Neural progenitor cell (in vitro differentiated cells): Measurements from ENCODE around the gene TICAM2. TPM values are rescaled to one million over a fixed set of nuclear protein-coding genes. Genes with fewer than 3 reads are reported as not detected.
A peak's percentile ranks its signal among the peaks of the same experiment; 100 is the strongest.

Experiments used
- DNase-seq: peaks from one replicate; pipeline ENCODE4 v3.0.0-alpha.2; 2016; ENCODE audit warnings: low spot score
- H2AFZ ChIP-seq: fragments of 200-600 bp; sonication (generic); replicated peaks from 2 replicates; pipeline ENCODE4 v1.6.1; 2016; ENCODE audit warnings: antibody characterized with exemption
- H3F3A ChIP-seq: fragments of 200-600 bp; sonication (generic); 2 replicates; pipeline ENCODE4 v1.6.1; 2016; ENCODE audit warnings: antibody characterized with exemption, low read depth
- H3K27ac ChIP-seq: fragments of 200-600 bp; sonication (generic); 2 replicates; pipeline ENCODE4 v1.5.1; 2016; ENCODE audit warnings: mild to moderate bottlenecking
- H3K27me3 ChIP-seq: fragments of 200-600 bp; sonication (generic); 2 replicates; pipeline ENCODE4 v1.6.1; 2016; ENCODE audit warnings: mild to moderate bottlenecking, moderate library complexity
- H3K36me3 ChIP-seq: fragments of 200-600 bp; sonication (generic); 2 replicates; pipeline ENCODE4 v1.5.1; 2016
- H3K4me1 ChIP-seq: fragments of 200-600 bp; sonication (generic); 2 replicates; pipeline ENCODE4 v1.6.1; 2016; ENCODE audit warnings: mixed run types
- H3K4me2 ChIP-seq: fragments of 200-600 bp; sonication (generic); 2 replicates; pipeline ENCODE4 v1.6.1; 2016
- H3K4me3 ChIP-seq: fragments of 200-600 bp; sonication (generic); 2 replicates; pipeline ENCODE4 v1.5.1; 2016
- H3K79me2 ChIP-seq: fragments of 200-600 bp; sonication (generic); 2 replicates; pipeline ENCODE4 v1.6.1; 2016; ENCODE audit warnings: low read depth
- H3K9ac ChIP-seq: fragments of 200-600 bp; sonication (generic); 2 replicates; pipeline ENCODE4 v1.6.1; 2016
- H3K9me3 ChIP-seq: fragments of 200-600 bp; sonication (generic); 2 replicates; pipeline ENCODE4 v1.5.1; 2016; ENCODE audit warnings: low read depth
- H4K20me1 ChIP-seq: fragments of 200-600 bp; sonication (generic); 2 replicates; pipeline ENCODE4 v1.6.1; 2016; ENCODE audit warnings: low read depth
- H3K27ac Mint-ChIP-seq: 3 replicates; pipeline ENCODE4 v1.8.0; 2021; ENCODE audit warnings: mixed read lengths
- H3K27me3 Mint-ChIP-seq: 2 replicates; pipeline ENCODE4 v1.8.0; 2022; ENCODE audit warnings: low read depth, mild to moderate bottlenecking, inconsistent platforms, moderate library complexity, mixed read lengths; ENCODE audit not compliant: insufficient read depth
- H3K36me3 Mint-ChIP-seq: 3 replicates; pipeline ENCODE4 v1.8.0; 2021; ENCODE audit warnings: mixed read lengths
- H3K4me1 Mint-ChIP-seq: 3 replicates; pipeline ENCODE4 v1.8.0; 2021; ENCODE audit warnings: mixed read lengths
- H3K4me3 Mint-ChIP-seq: 3 replicates; pipeline ENCODE4 v1.8.0; 2021; ENCODE audit warnings: mild to moderate bottlenecking, moderate library complexity, mixed read lengths
- H3K9me3 Mint-ChIP-seq: 3 replicates; pipeline ENCODE4 v1.8.0; 2020; ENCODE audit warnings: mixed read lengths
- EZH2 ChIP-seq: fragments of 200-600 bp; sonication (generic); IDR thresholded peaks from 2 replicates; pipeline ENCODE4 v1.6.1; 2017; ENCODE audit warnings: antibody characterized with exemption, mild to moderate bottlenecking, moderate library complexity
- EZH2phosphoT487 ChIP-seq: fragments of 200-600 bp; sonication (generic); IDR thresholded peaks from 2 replicates; pipeline ENCODE4 v1.6.1; 2017; ENCODE audit warnings: antibody characterized with exemption
- total RNA-seq: library from RNA; depleted of rRNA; stranded (reverse); fragments of >200 nt; gene quantifications from 2 replicates; pipeline ENCODE4 v1.2.3, GENCODE V29; 2015; ENCODE audit warnings: low replicate concordance
- TF ChIP-seq, protein P1 (sequence below): fragments of 200-600 bp; sonication (generic); IDR thresholded peaks from 2 replicates; pipeline ENCODE4 v1.5.1; 2017; ENCODE audit warnings: antibody characterized with exemption, mild to moderate bottlenecking

The TICAM2 gene
- total RNA-seq, 1 donor from 2014 or later, result not detected

DNA sequence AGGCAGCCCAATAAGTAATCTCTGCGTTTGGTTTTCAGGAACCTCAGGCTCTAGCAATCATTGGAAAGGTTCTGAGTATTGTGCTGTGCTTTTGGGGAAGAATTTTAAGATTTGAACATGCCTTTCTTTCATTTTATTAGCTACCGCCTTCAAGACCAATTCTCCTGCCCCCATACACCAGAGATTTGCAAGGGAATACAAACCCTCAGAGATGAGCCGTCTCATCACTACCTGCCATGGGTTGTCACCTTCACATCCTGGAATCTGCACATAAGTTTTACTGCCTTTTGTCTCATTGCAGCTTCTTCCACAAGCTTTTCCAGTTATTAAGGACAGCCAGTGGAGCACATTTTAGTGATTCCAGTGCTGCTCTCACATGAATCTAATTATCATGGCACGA, 35.2 kb upstream of the TICAM2 start:
- Histone ChIP-seq H3K9me3 (no peaks in the 10 kb centered on the region), H3K4me1 (peaks cover 11% of the 10 kb centered on the region), H3K79me2 (no peaks in the 10 kb centered on the region), H3K27me3 (no peaks in the 10 kb centered on the region), H3F3A (no peaks in the 10 kb centered on the region), H3K4me2 (no peak overlapping the region), H3K36me3 (no peaks in the 10 kb centered on the region), H3K9ac (no peak overlapping the region), H4K20me1 (no peaks in the 10 kb centered on the region), H3K4me3 (no peak overlapping the region), H2AFZ (no peak overlapping the region), H3K27ac (no peak overlapping the region)
- H3K36me3 Mint-ChIP-seq, result no peaks in the 10 kb centered on the region
- no peaks in the 10 kb centered on the region for H3K27me3 Mint-ChIP-seq
- no peaks in the 10 kb centered on the region for H3K9me3 Mint-ChIP-seq
- no peak overlapping the region for H3K27ac Mint-ChIP-seq
- no peak for TF ChIP-seq EZH2
- TF ChIP-seq EZH2phosphoT487, result no peak
- TF ChIP-seq, protein P1, sequence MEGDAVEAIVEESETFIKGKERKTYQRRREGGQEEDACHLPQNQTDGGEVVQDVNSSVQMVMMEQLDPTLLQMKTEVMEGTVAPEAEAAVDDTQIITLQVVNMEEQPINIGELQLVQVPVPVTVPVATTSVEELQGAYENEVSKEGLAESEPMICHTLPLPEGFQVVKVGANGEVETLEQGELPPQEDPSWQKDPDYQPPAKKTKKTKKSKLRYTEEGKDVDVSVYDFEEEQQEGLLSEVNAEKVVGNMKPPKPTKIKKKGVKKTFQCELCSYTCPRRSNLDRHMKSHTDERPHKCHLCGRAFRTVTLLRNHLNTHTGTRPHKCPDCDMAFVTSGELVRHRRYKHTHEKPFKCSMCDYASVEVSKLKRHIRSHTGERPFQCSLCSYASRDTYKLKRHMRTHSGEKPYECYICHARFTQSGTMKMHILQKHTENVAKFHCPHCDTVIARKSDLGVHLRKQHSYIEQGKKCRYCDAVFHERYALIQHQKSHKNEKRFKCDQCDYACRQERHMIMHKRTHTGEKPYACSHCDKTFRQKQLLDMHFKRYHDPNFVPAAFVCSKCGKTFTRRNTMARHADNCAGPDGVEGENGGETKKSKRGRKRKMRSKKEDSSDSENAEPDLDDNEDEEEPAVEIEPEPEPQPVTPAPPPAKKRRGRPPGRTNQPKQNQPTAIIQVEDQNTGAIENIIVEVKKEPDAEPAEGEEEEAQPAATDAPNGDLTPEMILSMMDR, result no peak
- DNase-seq, result no peak
- no peak overlapping the region for H3K4me3 Mint-ChIP-seq
- H3K4me1 Mint-ChIP-seq, result peaks cover 18% of the 10 kb centered on the region

DNA sequence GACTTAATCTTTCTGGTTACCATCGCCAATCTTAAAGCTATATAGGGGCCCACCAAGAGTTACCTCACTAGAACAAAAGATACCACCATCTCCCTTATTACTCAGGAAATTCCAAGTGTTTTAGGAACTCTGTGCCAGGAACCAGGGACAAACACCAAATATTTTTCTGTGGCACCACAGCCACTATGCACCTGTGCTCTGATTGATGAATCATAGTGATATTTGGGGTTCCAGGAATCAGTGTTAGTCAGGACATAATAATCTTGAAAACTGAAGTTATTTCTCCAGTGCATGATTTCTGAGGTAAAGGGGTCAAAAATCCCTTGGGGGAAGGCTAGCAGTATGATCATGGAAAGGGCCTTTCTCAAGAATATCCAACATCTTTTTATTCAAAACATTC, 33.7 kb upstream of the TICAM2 start:
- H3K27me3 Mint-ChIP-seq, result no peaks in the 10 kb centered on the region
- Histone ChIP-seq H3K27me3 (no peaks in the 10 kb centered on the region), H2AFZ (no peak overlapping the region), H3K79me2 (no peaks in the 10 kb centered on the region), H3K27ac (no peak overlapping the region), H3K4me3 (no peak overlapping the region), H3K36me3 (no peaks in the 10 kb centered on the region), H3K9me3 (no peaks in the 10 kb centered on the region), H3K4me1 (peaks cover 11% of the 10 kb centered on the region), H3K9ac (no peak overlapping the region), H3F3A (no peaks in the 10 kb centered on the region), H3K4me2 (no peak overlapping the region), H4K20me1 (no peaks in the 10 kb centered on the region)
- no peak for DNase-seq
- peaks cover 18% of the 10 kb centered on the region for H3K4me1 Mint-ChIP-seq
- H3K4me3 Mint-ChIP-seq, result no peak overlapping the region
- H3K36me3 Mint-ChIP-seq, result no peaks in the 10 kb centered on the region
- no peak overlapping the region for H3K27ac Mint-ChIP-seq
- no peaks in the 10 kb centered on the region for H3K9me3 Mint-ChIP-seq
- no peak for TF ChIP-seq EZH2phosphoT487
- TF ChIP-seq, protein P1, result no peak
- no peak for TF ChIP-seq EZH2

DNA sequence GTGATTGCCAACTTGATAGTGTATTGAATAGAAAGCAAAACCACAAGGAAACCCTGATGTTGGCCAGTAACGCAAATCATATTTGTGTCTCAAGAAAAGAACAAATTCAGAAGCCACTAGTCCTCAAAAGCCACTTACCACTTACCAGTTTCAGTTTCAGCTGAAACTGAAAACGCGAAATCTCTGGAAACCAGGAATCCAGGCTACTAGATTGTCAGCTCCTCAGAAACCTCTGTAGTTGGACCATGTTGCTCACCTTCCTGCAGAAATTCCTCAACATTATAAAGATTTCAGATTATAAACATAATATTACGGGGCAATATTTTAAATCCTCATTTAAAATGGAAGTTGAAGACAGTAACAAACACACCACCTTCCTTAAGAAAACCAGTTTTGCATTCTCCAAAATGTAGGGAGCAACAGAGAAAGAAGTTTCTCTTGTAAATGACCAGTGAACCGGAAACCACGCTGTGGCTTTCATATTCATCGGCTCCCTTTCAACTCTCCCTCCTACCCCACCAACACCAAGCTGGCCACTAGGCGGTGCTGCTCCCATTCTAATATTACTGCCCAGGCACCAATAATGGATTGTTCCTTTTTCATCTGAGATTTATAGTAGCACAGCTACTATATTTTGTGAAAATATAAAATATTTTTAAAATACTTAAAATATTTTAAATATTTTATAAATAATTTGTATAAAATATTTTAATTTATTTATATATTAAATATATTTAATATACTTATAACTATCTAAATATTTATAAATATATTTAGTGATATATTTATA, 32.3 kb upstream of the TICAM2 start:
- no peak overlapping the region for H3K27ac ChIP-seq

More for the DNA sequence above, 32.3 kb upstream of the TICAM2 start:
- peaks cover 18% of the 10 kb centered on the region for H3K4me1 Mint-ChIP-seq
- H3K9me3 Mint-ChIP-seq, result no peaks in the 10 kb centered on the region
- Histone ChIP-seq H3K4me3 (peak overlapping the region; percentile 11), H3K27me3 (no peaks in the 10 kb centered on the region), H3K4me2 (peak overlapping the region; percentile 55), H3K36me3 (no peaks in the 10 kb centered on the region), H4K20me1 (no peaks in the 10 kb centered on the region), H3K9ac (no peak overlapping the region), H3K9me3 (no peaks in the 10 kb centered on the region), H3F3A (no peaks in the 10 kb centered on the region), H2AFZ (peak overlapping the region; percentile 38), H3K79me2 (no peaks in the 10 kb centered on the region), H3K4me1 (peaks cover 11% of the 10 kb centered on the region)
- peaks cover 2% of the 10 kb centered on the region for H3K27me3 Mint-ChIP-seq
- DNase-seq, result peak; percentile 88
- no peak overlapping the region for H3K27ac Mint-ChIP-seq
- H3K36me3 Mint-ChIP-seq, result no peaks in the 10 kb centered on the region
- H3K4me3 Mint-ChIP-seq, result peak overlapping the region; percentile 46
- TF ChIP-seq EZH2phosphoT487 (no peak), EZH2 (no peak)
- TF ChIP-seq, protein P1, result peak; percentile 97
